Hepatocyte (in vitro differentiated cells): ENCODE measurements around the gene GPI. TPM values are rescaled to one million over a fixed set of nuclear protein-coding genes. Genes with fewer than 3 reads are reported as not detected.

Source experiments
- DNase-seq: peaks from one replicate; pipeline ENCODE4 v3.0.0-alpha.2; 2016; ENCODE audit warnings: low spot score
- H2AFZ ChIP-seq: fragments of 200-600 bp; sonication (generic); 2 replicates; pipeline ENCODE4 v1.6.0; 2016; ENCODE audit warnings: antibody characterized with exemption, mild to moderate bottlenecking
- H3K27ac ChIP-seq: fragments of 200-600 bp; sonication (generic); 2 replicates; pipeline ENCODE4 v1.5.1; 2016; ENCODE audit warnings: mild to moderate bottlenecking
- H3K27me3 ChIP-seq: fragments of 200-600 bp; sonication (generic); 2 replicates; pipeline ENCODE4 v1.6.1; 2016
- H3K36me3 ChIP-seq: fragments of 200-600 bp; sonication (generic); replicated peaks from 2 replicates; pipeline ENCODE4 v1.5.1; 2016; ENCODE audit warnings: low read depth; ENCODE audit not compliant: insufficient read depth
- H3K4me1 ChIP-seq: fragments of 200-600 bp; sonication (generic); 2 replicates; pipeline ENCODE4 v1.5.1; 2016; ENCODE audit warnings: mild to moderate bottlenecking, moderate library complexity; ENCODE audit not compliant: insufficient read depth
- H3K4me2 ChIP-seq: fragments of 200-600 bp; sonication (generic); 2 replicates; pipeline ENCODE4 v1.6.0; 2016
- H3K4me3 ChIP-seq: fragments of 200-600 bp; sonication (generic); 2 replicates; pipeline ENCODE4 v1.5.1; 2016; ENCODE audit warnings: mild to moderate bottlenecking
- H3K79me2 ChIP-seq: fragments of 200-600 bp; sonication (generic); 2 replicates; pipeline ENCODE4 v1.6.0; 2017; ENCODE audit warnings: mild to moderate bottlenecking
- H3K9me2 ChIP-seq: fragments of 200-600 bp; sonication (generic); replicated peaks from 2 replicates; pipeline ENCODE4 v1.6.0; 2017; ENCODE audit warnings: mild to moderate bottlenecking; ENCODE audit not compliant: insufficient read depth
- H3K9me3 ChIP-seq: fragments of 200-600 bp; sonication (generic); 2 replicates; pipeline ENCODE4 v1.5.1; 2016; ENCODE audit warnings: low read depth, mild to moderate bottlenecking
- H4K20me1 ChIP-seq: fragments of 200-600 bp; sonication (generic); 2 replicates; pipeline ENCODE4 v1.6.0; 2016; ENCODE audit warnings: mild to moderate bottlenecking; ENCODE audit not compliant: insufficient read depth, poor library complexity, severe bottlenecking
- CTCF ChIP-seq: fragments of 200-600 bp; sonication (generic); IDR thresholded peaks from 2 replicates; pipeline ENCODE4 v1.5.1; 2016; ENCODE audit warnings: antibody characterized with exemption, mild to moderate bottlenecking; ENCODE audit not compliant: poor library complexity
- EZH2 ChIP-seq: fragments of 200-600 bp; sonication (generic); IDR thresholded peaks from 2 replicates; pipeline ENCODE4 v1.6.1; 2016; ENCODE audit warnings: antibody characterized with exemption, mild to moderate bottlenecking, borderline replicate concordance
- EZH2phosphoT487 ChIP-seq: fragments of 200-600 bp; sonication (generic); IDR thresholded peaks from one replicate; pipeline ENCODE4 v1.6.1; 2018; ENCODE audit warnings: antibody characterized with exemption, mild to moderate bottlenecking, low read depth, moderate library complexity; ENCODE audit not compliant: unreplicated experiment, severe bottlenecking
- WGBS: methylation state at CpG from one replicate; pipeline ENCODE4 v1.1.6; 2016; ENCODE audit warnings: low lambda C conversion rate; ENCODE audit errors: missing lambda C conversion rate; 5-methylcytosine and 5-hydroxymethylcytosine counted together
- polyA plus RNA-seq: library from polyadenylated mRNA; unstranded; fragments of >200 nt; fragmentation: Nextera tagmentation; extraction: Ambion mirVana; gene quantifications from 2 replicates; pipeline ENCODE4 v1.2.1, GENCODE V29; 2016
- total RNA-seq: library from RNA; depleted of rRNA; stranded (reverse); fragments of >200 nt; gene quantifications from 2 replicates; pipeline ENCODE4 v1.2.3, GENCODE V29; 2014

GPI gene
- total and polyA plus RNA-seq, 2 experiments from 2014 or later = 117 to 120 TPM

GRCh38 chr19:34370117-34370516 lies 5.1 kb downstream of the GPI start:
- Histone ChIP-seq H2AFZ (no peak overlapping the region), H3K4me1 (peaks cover 11% of the 10 kb centered on the region), H3K27ac (no peak overlapping the region), H3K9me2 (no peaks in the 10 kb centered on the region), H3K9me3 (no peaks in the 10 kb centered on the region), H3K79me2 (peaks cover 32% of the 10 kb centered on the region), H3K4me2 (no peak overlapping the region), H3K36me3 (no peaks in the 10 kb centered on the region), H4K20me1 (no peaks in the 10 kb centered on the region), H3K27me3 (no peaks in the 10 kb centered on the region), H3K4me3 (no peak overlapping the region)
- TF ChIP-seq CTCF = no peak
- no peak for TF ChIP-seq EZH2phosphoT487
- no peak for DNase-seq
- WGBS = 90% methylated on average over 8 of the region's 8 CpGs

- no peaks in the 10 kb centered on the region for H3K9me2 ChIP-seq
- H3K36me3 ChIP-seq = no peaks in the 10 kb centered on the region
- no peaks in the 10 kb centered on the region for H3K9me3 ChIP-seq
- no peaks in the 10 kb centered on the region for H4K20me1 ChIP-seq
- 86% methylated on average over 4 of the region's 4 CpGs for WGBS
- H2AFZ ChIP-seq = no peak overlapping the region
- H3K27ac ChIP-seq = no peak overlapping the region
- H3K4me3 ChIP-seq = no peak overlapping the region
- H3K79me2 ChIP-seq = peaks cover 24% of the 10 kb centered on the region
- no peaks in the 10 kb centered on the region for H3K27me3 ChIP-seq
- TF ChIP-seq EZH2phosphoT487 (no peak), EZH2 (no peak), CTCF (no peak)
- DNase-seq = no peak
- H3K4me2 ChIP-seq = no peak overlapping the region
- H3K4me1 ChIP-seq = peaks cover 10% of the 10 kb centered on the region
Measured at GRCh38 chr19:34370983-34371382, 6.0 kb downstream of the GPI start.

GRCh38 chr19:34373601-34374288 lies 8.7 kb downstream of the GPI start:
- Histone ChIP-seq H4K20me1 (no peaks in the 10 kb centered on the region), H3K36me3 (no peaks in the 10 kb centered on the region), H3K9me2 (no peaks in the 10 kb centered on the region), H3K27me3 (no peaks in the 10 kb centered on the region), H3K4me1 (no peaks in the 10 kb centered on the region), H2AFZ (no peak overlapping the region), H3K79me2 (no peaks in the 10 kb centered on the region), H3K4me3 (no peak overlapping the region), H3K27ac (no peak overlapping the region), H3K9me3 (no peaks in the 10 kb centered on the region), H3K4me2 (no peak overlapping the region)
- DNase-seq = no peak
- TF ChIP-seq EZH2 = no peak
- TF ChIP-seq CTCF = no peak
- TF ChIP-seq EZH2phosphoT487 = no peak
- WGBS = 97% methylated on average over 8 of the region's 11 CpGs

GRCh38 chr19:34375598-34375997 lies 10.6 kb downstream of the GPI start:
- Histone ChIP-seq H2AFZ (no peak overlapping the region), H3K9me3 (no peaks in the 10 kb centered on the region), H3K4me1 (no peaks in the 10 kb centered on the region), H3K4me2 (no peak overlapping the region), H3K27me3 (no peaks in the 10 kb centered on the region), H3K79me2 (no peaks in the 10 kb centered on the region), H3K27ac (no peak overlapping the region), H3K36me3 (no peaks in the 10 kb centered on the region), H3K4me3 (no peak overlapping the region), H4K20me1 (no peaks in the 10 kb centered on the region), H3K9me2 (no peaks in the 10 kb centered on the region)
- no peak for TF ChIP-seq EZH2
- no peak for TF ChIP-seq EZH2phosphoT487
- no peak for TF ChIP-seq CTCF
- WGBS = 90% methylated on average over 8 of the region's 8 CpGs
- no peak for DNase-seq
